ENCODE results near the gene NCR3LG1. TPM values are rescaled to one million over a fixed set of nuclear protein-coding genes. Genes with fewer than 3 reads are reported as not detected.

NCR3LG1 gene
- total RNA-seq = 4.3 and 5.0 TPM in 2 replicates

GRCh38 chr11:17351510-17352176 is at the start of gene NCR3LG1:
Gene NCR3LG1 (plus strand): TSS chr11:17351800. CDS start chr11:17351970, 170 bp downstream.

GRCh38 chr11:17388609-17389210 is 37.1 kb downstream of the NCR3LG1 start, which contains the start of gene KCNJ11:
Gene KCNJ11 (minus strand): TSS chr11:17388659. CDS start chr11:17388091, 568 bp downstream.

Other genes starting within 250 kb of the NCR3LG1 start
- 43.9 and 44.2 TPM in 2 replicates for gene PIK3C2A, start 143.8 kb upstream of the NCR3LG1 start, total RNA-seq
- 145 and 152 TPM in 2 replicates for gene NUCB2, start 75.1 kb upstream of the NCR3LG1 start, total RNA-seq
- gene KCNJ11, start 36.9 kb downstream of the NCR3LG1 start, total RNA-seq = not detected in 2 replicates
- not detected in 2 replicates for gene ABCC8, start 125.0 kb downstream of the NCR3LG1 start, total RNA-seq
- gene USH1C, start 192.6 kb downstream of the NCR3LG1 start, total RNA-seq = not detected in 2 replicates
- gene OTOG, start 195.5 kb downstream of the NCR3LG1 start, total RNA-seq = not detected in 2 replicates